GM19351 (cell line): ENCODE results near the gene CROCC.
"Not testable (repeated sequence)": the region's sequence is repeated elsewhere in the genome, so short reads cannot be mapped to it uniquely, and the experiment has no call there.

ENCODE experiments used
- ATAC-seq: cut with Tn5 transposase; IDR thresholded peaks from one replicate; pipeline ENCODE4 v1.9.1; 2021; ENCODE audit warnings: mild to moderate bottlenecking, moderate library complexity; ENCODE audit not compliant: unreplicated experiment

The CROCC gene

DNA sequence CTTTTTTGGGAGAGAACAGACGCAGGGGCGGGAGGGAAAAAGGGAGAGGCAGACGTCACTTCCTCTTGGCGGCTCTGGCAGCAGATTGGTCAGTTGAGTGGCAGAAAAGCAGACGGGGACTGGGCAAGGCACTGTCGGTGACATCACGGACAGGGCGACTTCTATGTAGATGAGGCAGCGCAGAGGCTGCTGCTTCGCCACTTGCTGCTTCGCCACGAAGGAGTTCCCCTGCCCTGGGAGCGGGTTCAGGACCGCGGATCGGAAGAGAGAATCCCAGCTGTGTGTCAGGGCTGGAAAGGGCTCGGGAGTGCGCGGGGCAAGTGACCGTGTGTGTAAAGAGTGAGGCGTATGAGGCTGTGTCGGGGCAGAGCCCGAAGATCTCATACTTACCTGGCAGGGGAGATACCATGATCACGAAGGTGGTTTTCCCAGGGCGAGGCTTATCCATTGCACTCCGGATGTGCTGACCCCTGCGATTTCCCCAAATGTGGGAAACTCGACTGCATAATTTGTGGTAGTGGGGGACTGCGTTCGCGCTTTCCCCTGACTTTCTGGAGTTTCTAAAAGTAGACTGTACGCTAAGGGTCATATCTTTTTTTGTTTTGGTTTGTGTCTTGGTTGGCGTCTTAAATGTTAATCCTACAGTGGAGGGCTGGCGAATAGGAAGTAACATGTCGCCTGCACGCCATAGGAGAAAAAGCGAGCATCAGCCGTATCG lies 26.0 kb upstream of the CROCC start, which contains the start of gene RNU1-2:
TSS of gene RNU1-2 (plus strand) at position 383 of the 718 bp plus-strand sequence.
- ATAC-seq, result peak; percentile 98

GRCh38 chr1:16896316-16897055 lies 25.2 kb upstream of the CROCC start:
- not testable (repeated sequence) for ATAC-seq

DNA sequence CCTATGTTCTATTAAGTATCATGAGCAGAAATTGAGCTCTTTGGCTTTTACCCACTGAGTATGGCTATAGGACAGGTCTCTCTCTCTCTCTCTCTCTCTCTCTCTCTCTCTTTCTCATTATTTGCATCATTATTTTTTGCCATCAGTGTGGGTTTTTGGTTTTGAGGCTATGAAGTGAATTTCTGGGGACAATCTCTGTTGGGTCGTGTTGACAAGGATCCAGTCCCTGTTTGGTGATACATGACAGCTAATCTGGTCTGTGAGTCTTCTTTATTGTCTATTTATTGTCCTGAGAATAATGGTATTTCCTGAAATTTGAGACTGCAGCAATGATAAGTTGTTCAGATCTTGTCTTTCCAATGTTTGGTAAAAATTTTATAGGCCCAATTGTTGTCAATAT lies 24.1 kb upstream of the CROCC start:
- ATAC-seq, result not testable (repeated sequence)

GRCh38 chr1:16898298-16898697 lies 23.4 kb upstream of the CROCC start:
- ATAC-seq, result not testable (repeated sequence)

GRCh38 chr1:16899020-16899419 lies 22.7 kb upstream of the CROCC start:
- ATAC-seq, result not testable (repeated sequence)

DNA sequence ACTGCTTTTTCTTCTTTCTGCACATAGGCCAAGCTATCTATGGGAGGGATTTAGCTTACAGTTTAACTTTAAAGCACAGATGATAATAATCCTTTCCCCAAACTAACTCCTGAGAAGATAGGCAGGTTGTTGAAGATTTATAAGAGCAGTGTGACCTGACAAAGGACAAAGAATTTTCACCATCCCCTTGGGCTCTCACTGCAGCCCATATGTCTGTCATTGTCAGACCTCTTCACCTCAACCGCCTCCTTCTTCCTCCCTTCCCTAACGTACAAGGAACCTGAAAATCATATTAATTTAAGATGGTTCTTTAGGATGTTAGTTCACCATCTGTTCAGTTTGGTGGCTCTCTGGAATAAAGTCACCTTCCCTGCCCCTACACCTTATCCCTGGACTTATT lies 21.0 kb upstream of the CROCC start:
- ATAC-seq, result no peak

GRCh38 chr1:16901371-16901770 lies 20.4 kb upstream of the CROCC start:
- ATAC-seq, result not testable (repeated sequence)

DNA sequence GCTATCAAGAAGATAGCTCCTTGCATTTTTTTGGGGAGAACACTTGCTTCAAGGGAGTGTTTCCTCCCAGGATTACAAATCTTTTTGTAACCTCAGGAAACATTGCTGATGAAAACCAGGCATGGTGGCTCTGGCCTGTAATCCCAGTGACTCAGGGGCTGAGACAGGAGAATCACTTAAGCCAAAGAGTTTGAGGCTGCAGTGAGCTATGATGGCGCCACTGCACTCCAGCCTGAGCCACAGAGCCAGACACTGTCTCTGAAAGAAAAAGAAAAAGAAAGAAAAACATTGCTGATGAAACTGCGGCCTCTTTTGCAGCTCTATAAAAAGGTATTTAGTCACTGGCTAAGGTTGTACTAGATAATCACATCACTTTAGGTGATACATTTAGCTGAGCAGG lies 18.7 kb upstream of the CROCC start:
- ATAC-seq, result no peak

GRCh38 chr1:16903458-16903796 lies 18.3 kb upstream of the CROCC start:
- no peak for ATAC-seq

DNA sequence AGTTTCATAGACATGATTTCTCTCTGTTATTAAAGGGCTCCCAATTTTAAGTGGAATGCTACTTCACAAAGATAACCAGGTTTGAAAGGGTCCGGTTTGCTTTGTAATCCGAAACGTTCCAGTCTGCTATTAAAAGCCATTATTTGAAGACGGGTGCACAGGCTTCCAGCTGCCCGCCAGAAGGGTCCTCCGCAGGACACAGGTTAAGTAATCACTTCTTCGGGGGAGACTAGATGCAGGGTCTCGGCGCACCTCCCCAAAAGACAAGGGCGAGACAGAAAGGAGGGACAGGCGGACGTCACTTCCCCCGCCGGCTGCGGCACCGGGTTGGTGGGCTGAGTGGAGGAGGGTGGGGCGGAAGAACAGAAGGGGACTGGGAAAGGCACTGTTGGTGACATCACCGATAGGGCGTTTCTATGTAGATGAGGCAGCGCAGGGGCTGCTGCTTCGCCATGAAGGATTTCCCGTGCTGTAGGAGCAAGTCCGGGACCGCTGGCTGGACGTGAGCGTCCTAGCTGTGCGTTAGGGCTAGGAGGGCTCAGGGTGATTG lies 17.1 kb upstream of the CROCC start:
- ATAC-seq, result peak; percentile 89

DNA sequence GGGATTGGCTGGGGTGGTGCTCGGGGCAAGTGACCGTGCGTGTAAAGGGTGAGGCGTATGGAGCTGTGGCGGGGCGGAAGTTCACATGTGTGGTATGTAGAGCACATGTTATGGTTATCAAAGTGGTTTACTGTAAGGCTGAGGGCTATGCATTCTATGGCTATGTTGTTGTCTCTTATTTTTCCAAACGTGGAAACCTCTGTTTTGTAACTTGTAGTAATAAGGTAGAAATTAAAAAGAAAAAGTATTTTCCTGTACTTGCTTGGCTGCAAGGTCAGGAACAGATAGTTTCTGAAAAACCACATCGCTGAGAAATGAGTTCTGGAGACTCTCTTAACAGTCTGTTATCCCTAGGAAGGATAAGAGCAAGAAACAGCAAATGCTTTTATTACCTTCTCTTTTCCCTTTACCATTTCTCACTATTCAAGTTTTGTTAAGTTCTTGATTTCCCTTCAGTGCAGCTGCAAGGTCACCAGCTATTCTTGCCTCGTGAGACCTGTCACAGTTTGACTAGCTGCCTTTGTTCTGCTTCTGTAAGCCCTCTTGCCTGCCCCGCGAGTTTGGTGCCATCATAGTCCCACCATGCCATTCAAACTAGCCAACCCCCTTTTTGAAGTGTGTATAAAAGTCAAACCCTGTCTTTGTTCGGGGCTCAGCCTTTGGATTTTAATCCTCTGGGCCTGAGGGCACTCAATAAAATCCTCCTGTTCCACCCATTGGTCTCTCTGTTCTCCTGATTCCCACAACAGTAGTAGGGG lies 16.4 kb upstream of the CROCC start:
- peak; percentile 74 for ATAC-seq

GRCh38 chr1:16905868-16906702 lies 15.6 kb upstream of the CROCC start:
- ATAC-seq, result no peak

DNA sequence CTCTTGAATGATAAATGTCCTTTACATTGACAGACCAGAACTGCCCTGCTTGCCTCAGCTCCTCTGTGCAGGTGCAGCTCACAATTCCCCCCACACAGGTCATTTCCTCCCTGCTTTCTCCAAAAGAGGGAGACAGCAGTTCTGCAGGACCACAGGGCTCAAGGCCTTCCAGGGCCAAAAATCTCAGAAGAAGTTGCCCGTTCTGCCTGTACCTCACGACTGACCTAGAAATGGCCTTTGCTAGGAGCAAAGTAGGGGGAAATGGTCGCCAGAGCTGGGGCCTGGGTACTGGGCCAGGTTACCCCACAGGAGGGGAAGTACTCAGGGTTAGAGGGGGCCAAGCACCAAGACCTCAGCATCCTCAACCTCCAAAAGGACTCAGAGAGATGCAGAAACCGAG lies 14.9 kb upstream of the CROCC start:
- ATAC-seq, result no peak

GRCh38 chr1:16907870-16908758 lies 13.6 kb upstream of the CROCC start:
- no peak for ATAC-seq

DNA sequence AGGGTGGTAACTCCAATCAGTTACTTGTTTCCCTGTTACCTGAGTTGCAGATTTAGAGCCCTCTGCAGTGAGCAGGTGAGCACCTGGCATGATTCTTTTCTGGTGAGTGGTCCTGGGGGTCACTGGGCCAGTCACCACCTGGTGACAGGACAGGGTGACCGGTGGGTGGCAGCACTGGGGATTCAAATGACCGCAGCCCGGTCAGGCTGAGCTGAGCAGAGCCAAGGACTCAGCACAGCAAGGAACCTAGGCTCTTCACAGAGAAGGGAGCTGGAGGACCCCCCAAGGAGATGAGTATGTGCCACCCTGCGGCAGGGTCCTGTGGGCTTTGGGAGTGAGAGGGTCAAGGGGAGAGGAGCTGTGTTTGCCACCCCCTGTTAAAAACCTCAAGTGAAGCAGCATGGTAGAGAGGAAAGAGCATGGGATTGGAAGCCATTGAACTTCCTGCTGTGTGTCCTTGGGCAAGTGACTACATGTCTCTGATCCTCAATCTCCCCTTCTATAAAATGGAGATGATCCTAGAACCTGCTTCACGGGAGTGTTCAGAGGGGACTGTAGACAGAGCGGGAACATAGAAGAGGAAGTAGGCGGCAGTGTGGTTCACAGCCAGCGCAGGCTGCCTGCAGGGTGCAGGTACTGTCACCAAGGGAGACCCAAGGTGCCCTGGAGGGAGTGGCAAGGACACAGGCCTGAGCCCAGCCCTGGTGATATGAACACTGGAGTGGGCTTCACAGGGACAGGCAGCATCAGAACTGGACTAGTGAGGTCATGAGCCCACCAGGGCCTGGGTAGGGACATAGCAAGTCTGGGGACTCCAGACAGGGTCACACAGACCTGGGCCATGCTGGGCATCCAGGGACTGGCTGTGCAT lies 9.6 kb upstream of the CROCC start:
- ATAC-seq, result not testable (repeated sequence)

GRCh38 chr1:16912742-16913141 lies 9.0 kb upstream of the CROCC start:
- ATAC-seq, result not testable (repeated sequence)

DNA sequence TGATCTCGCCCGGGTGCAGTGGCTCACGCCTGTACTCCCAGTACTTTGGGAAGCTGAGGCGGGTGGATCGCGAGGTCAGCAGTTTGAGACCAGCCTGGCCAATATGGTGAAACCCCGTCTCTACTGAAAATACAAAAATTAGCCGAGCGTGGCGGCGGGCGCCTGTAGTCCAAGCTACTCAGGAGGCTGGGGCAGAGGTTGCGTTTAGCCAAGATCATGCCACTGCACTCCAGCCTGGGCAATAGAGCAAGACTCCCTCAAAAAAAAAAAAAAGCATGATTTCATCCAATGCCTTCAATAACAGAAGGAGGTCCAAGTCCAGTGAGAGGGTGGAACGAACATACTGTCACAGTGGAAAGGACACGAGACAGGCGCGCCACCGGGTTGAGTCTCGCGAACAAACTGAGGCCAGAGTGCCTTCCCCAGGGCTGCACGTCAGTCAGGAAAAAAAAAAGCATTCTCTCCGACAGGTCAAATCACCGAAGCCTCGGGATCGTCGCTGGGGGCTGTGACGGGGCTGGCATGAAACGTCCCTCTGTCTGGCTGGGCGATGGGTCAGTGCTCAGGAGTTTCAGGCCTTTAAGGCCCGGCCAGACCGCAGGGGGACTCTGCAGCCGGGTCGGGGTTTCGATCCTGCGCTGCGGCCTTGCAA lies 8.4 kb upstream of the CROCC start:
- no peak for ATAC-seq
